ENCODE measurements around the gene ITGB8.

The ITGB8 gene

GRCh38 chr7:20317413-20317812 lies 13.3 kb upstream of the ITGB8 start:
- no peak overlapping the region for H3K18ac ChIP-seq (ENCODE audit: low read length)
- H3K56ac ChIP-seq (ENCODE audit: low read length): no peak overlapping the region
- H2AK5ac ChIP-seq (ENCODE audit: low read length): no peak overlapping the region
- H3K4me2 ChIP-seq (ENCODE audit: low read length): no peak overlapping the region
- H3K23ac ChIP-seq (ENCODE audit: low read length): no peak overlapping the region
- no peaks in the 10 kb centered on the region for H3K79me2 ChIP-seq (ENCODE audit: control insufficient read depth, insufficient read depth, low read length)
- no peak overlapping the region for H3K27ac ChIP-seq (ENCODE audit: low read depth, low read length)
- no peak for DNase-seq
- no peak overlapping the region for H4K5ac ChIP-seq (ENCODE audit: low read length)
- no peak overlapping the region for H2BK120ac ChIP-seq (ENCODE audit: low read depth, low read length)
- H3K4me1 ChIP-seq (ENCODE audit: control insufficient read depth, low read depth, low read length): no peaks in the 10 kb centered on the region
- no peaks in the 10 kb centered on the region for H3K79me1 ChIP-seq (ENCODE audit: low read length)
- no peak overlapping the region for H2BK15ac ChIP-seq (replicated peaks; ENCODE audit: low read depth)
- H4K8ac ChIP-seq (ENCODE audit: low read depth, low read length): no peak overlapping the region
- H3K4me3 ChIP-seq (ENCODE audit: low read length): no peak overlapping the region
- H3K9ac ChIP-seq (ENCODE audit: low read length): no peak overlapping the region
- no peak overlapping the region for H2BK5ac ChIP-seq (ENCODE audit: low read length)
- H3K4ac ChIP-seq (ENCODE audit: low read depth, low read length): no peak overlapping the region
- no peaks in the 10 kb centered on the region for H3K36me3 ChIP-seq (ENCODE audit: control insufficient read depth, insufficient read depth, low read length)
- no peaks in the 10 kb centered on the region for H3K27me3 ChIP-seq (ENCODE audit: insufficient read depth, low read length, poor library complexity)

GRCh38 chr7:20318933-20319332 lies 11.8 kb upstream of the ITGB8 start:
- no peak overlapping the region for H3K9ac ChIP-seq (ENCODE audit: low read length)
- H2BK15ac ChIP-seq (replicated peaks; ENCODE audit: low read depth): no peak overlapping the region
- H3K18ac ChIP-seq (ENCODE audit: low read length): no peak overlapping the region
- H3K79me2 ChIP-seq (ENCODE audit: control insufficient read depth, insufficient read depth, low read length): no peaks in the 10 kb centered on the region
- H2AK5ac ChIP-seq (ENCODE audit: low read length): no peak overlapping the region
- no peak overlapping the region for H3K4me3 ChIP-seq (ENCODE audit: low read length)
- H3K27ac ChIP-seq (ENCODE audit: low read depth, low read length): no peak overlapping the region
- WGBS (ENCODE audit: extremely low coverage, insufficient coverage, low lambda C conversion rate): no CpG with 5 or more reads among the region's 6 CpGs
- no peak overlapping the region for H2BK120ac ChIP-seq (ENCODE audit: low read depth, low read length)
- H3K23ac ChIP-seq (ENCODE audit: low read length): no peak overlapping the region
- no peak overlapping the region for H4K5ac ChIP-seq (ENCODE audit: low read length)
- no peak overlapping the region for H3K4me2 ChIP-seq (ENCODE audit: low read length)
- H4K8ac ChIP-seq (ENCODE audit: low read depth, low read length): no peak overlapping the region
- H2BK5ac ChIP-seq (ENCODE audit: low read length): no peak overlapping the region
- H3K56ac ChIP-seq (ENCODE audit: low read length): no peak overlapping the region
- H3K36me3 ChIP-seq (ENCODE audit: control insufficient read depth, insufficient read depth, low read length): no peaks in the 10 kb centered on the region
- DNase-seq: no peak
- no peak overlapping the region for H3K4ac ChIP-seq (ENCODE audit: low read depth, low read length)
- no peaks in the 10 kb centered on the region for H3K79me1 ChIP-seq (ENCODE audit: low read length)
- no peaks in the 10 kb centered on the region for H3K27me3 ChIP-seq (ENCODE audit: insufficient read depth, low read length, poor library complexity)
- H3K4me1 ChIP-seq (ENCODE audit: control insufficient read depth, low read depth, low read length): no peaks in the 10 kb centered on the region

DNA sequence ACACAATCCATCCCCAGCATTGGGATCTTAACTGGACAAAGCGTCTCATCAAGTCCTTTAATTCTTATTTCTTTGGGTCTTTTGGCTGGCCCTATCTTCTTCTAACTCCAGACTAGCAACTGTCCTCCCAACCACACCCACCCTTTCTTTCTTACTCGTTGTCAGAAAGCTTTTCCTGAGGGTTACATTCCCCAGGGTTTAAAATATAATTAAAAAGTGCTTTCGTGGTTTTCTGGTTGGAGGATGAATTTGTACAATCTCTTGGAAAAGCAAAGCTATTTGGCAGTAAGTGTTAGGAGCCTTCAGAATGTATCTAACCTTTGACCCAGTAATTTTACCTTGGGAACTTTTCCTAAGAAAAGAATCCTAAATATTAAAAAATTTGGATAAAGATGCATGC lies 10.4 kb upstream of the ITGB8 start:
- no CpG with 5 or more reads among the region's 3 CpGs for WGBS (ENCODE audit: extremely low coverage, insufficient coverage, low lambda C conversion rate)
- no peak overlapping the region for H3K56ac ChIP-seq (ENCODE audit: low read length)
- no peaks in the 10 kb centered on the region for H3K79me2 ChIP-seq (ENCODE audit: control insufficient read depth, insufficient read depth, low read length)
- no peak overlapping the region for H3K23ac ChIP-seq (ENCODE audit: low read length)
- H2BK15ac ChIP-seq (replicated peaks; ENCODE audit: low read depth): peak overlapping the region; percentile 45
- no peak overlapping the region for H3K18ac ChIP-seq (ENCODE audit: low read length)
- H3K4me1 ChIP-seq (ENCODE audit: control insufficient read depth, low read depth, low read length): no peaks in the 10 kb centered on the region
- H3K4ac ChIP-seq (ENCODE audit: low read depth, low read length): no peak overlapping the region
- H3K27me3 ChIP-seq (ENCODE audit: insufficient read depth, low read length, poor library complexity): no peaks in the 10 kb centered on the region
- no peak overlapping the region for H3K9ac ChIP-seq (ENCODE audit: low read length)
- no peak overlapping the region for H3K4me2 ChIP-seq (ENCODE audit: low read length)
- H3K79me1 ChIP-seq (ENCODE audit: low read length): no peaks in the 10 kb centered on the region
- H4K8ac ChIP-seq (ENCODE audit: low read depth, low read length): no peak overlapping the region
- no peak overlapping the region for H3K4me3 ChIP-seq (ENCODE audit: low read length)
- no peak overlapping the region for H4K5ac ChIP-seq (ENCODE audit: low read length)
- no peak for DNase-seq
- H2AK5ac ChIP-seq (ENCODE audit: low read length): no peak overlapping the region
- no peak overlapping the region for H2BK120ac ChIP-seq (ENCODE audit: low read depth, low read length)
- H3K27ac ChIP-seq (ENCODE audit: low read depth, low read length): no peak overlapping the region
- no peaks in the 10 kb centered on the region for H3K36me3 ChIP-seq (ENCODE audit: control insufficient read depth, insufficient read depth, low read length)
- no peak overlapping the region for H2BK5ac ChIP-seq (ENCODE audit: low read length)

- H2AK5ac ChIP-seq (ENCODE audit: low read length): no peak overlapping the region
- H3K4me2 ChIP-seq (ENCODE audit: low read length): no peak overlapping the region
- H2BK15ac ChIP-seq (replicated peaks; ENCODE audit: low read depth): no peak overlapping the region
- no peak overlapping the region for H3K4ac ChIP-seq (ENCODE audit: low read depth, low read length)
- H3K56ac ChIP-seq (ENCODE audit: low read length): no peak overlapping the region
- H2BK5ac ChIP-seq (ENCODE audit: low read length): no peak overlapping the region
- H3K4me3 ChIP-seq (ENCODE audit: low read length): no peak overlapping the region
- H3K27me3 ChIP-seq (ENCODE audit: insufficient read depth, low read length, poor library complexity): no peaks in the 10 kb centered on the region
- H3K23ac ChIP-seq (ENCODE audit: low read length): no peak overlapping the region
- no peak overlapping the region for H4K5ac ChIP-seq (ENCODE audit: low read length)
- H3K9ac ChIP-seq (ENCODE audit: low read length): no peak overlapping the region
- H3K36me3 ChIP-seq (ENCODE audit: control insufficient read depth, insufficient read depth, low read length): no peaks in the 10 kb centered on the region
- WGBS (ENCODE audit: extremely low coverage, insufficient coverage, low lambda C conversion rate): no CpG with 5 or more reads among the region's 7 CpGs
- DNase-seq: no peak
- no peak overlapping the region for H3K27ac ChIP-seq (ENCODE audit: low read depth, low read length)
- no peak overlapping the region for H2BK120ac ChIP-seq (ENCODE audit: low read depth, low read length)
- H4K8ac ChIP-seq (ENCODE audit: low read depth, low read length): no peak overlapping the region
- no peaks in the 10 kb centered on the region for H3K4me1 ChIP-seq (ENCODE audit: control insufficient read depth, low read depth, low read length)
- no peak overlapping the region for H3K18ac ChIP-seq (ENCODE audit: low read length)
- H3K79me2 ChIP-seq (ENCODE audit: control insufficient read depth, insufficient read depth, low read length): no peaks in the 10 kb centered on the region
- no peaks in the 10 kb centered on the region for H3K79me1 ChIP-seq (ENCODE audit: low read length)
Measured at GRCh38 chr7:20320786-20321185, 9.9 kb upstream of the ITGB8 start.

GRCh38 chr7:20323595-20323994 lies 7.1 kb upstream of the ITGB8 start:
- no peak overlapping the region for H3K18ac ChIP-seq (ENCODE audit: low read length)
- H3K79me2 ChIP-seq (ENCODE audit: control insufficient read depth, insufficient read depth, low read length): no peaks in the 10 kb centered on the region
- no peak overlapping the region for H2BK120ac ChIP-seq (ENCODE audit: low read depth, low read length)
- no peaks in the 10 kb centered on the region for H3K4me1 ChIP-seq (ENCODE audit: control insufficient read depth, low read depth, low read length)
- H2AK5ac ChIP-seq (ENCODE audit: low read length): no peak overlapping the region
- no peak overlapping the region for H3K4ac ChIP-seq (ENCODE audit: low read depth, low read length)
- H3K56ac ChIP-seq (ENCODE audit: low read length): no peak overlapping the region
- no peak overlapping the region for H2BK15ac ChIP-seq (replicated peaks; ENCODE audit: low read depth)
- no peak overlapping the region for H3K27ac ChIP-seq (ENCODE audit: low read depth, low read length)
- no peak overlapping the region for H4K5ac ChIP-seq (ENCODE audit: low read length)
- no peaks in the 10 kb centered on the region for H3K27me3 ChIP-seq (ENCODE audit: insufficient read depth, low read length, poor library complexity)
- no peaks in the 10 kb centered on the region for H3K36me3 ChIP-seq (ENCODE audit: control insufficient read depth, insufficient read depth, low read length)
- H2BK5ac ChIP-seq (ENCODE audit: low read length): no peak overlapping the region
- WGBS (ENCODE audit: extremely low coverage, insufficient coverage, low lambda C conversion rate): no CpG with 5 or more reads among the region's 2 CpGs
- H3K4me2 ChIP-seq (ENCODE audit: low read length): no peak overlapping the region
- no peak overlapping the region for H4K8ac ChIP-seq (ENCODE audit: low read depth, low read length)
- no peak overlapping the region for H3K23ac ChIP-seq (ENCODE audit: low read length)
- DNase-seq: no peak
- no peak overlapping the region for H3K4me3 ChIP-seq (ENCODE audit: low read length)
- H3K79me1 ChIP-seq (ENCODE audit: low read length): no peaks in the 10 kb centered on the region
- no peak overlapping the region for H3K9ac ChIP-seq (ENCODE audit: low read length)

GRCh38 chr7:20326342-20326741 lies 4.4 kb upstream of the ITGB8 start:
- no CpG with 5 or more reads among the region's 4 CpGs for WGBS (ENCODE audit: extremely low coverage, insufficient coverage, low lambda C conversion rate)
- no peak overlapping the region for H3K4ac ChIP-seq (ENCODE audit: low read depth, low read length)
- no peak for DNase-seq

More at GRCh38 chr7:20326342-20326741, 4.4 kb upstream of the ITGB8 start:
- Histone ChIP-seq H3K18ac (ENCODE audit: low read length) (no peak overlapping the region), H3K4me1 (ENCODE audit: control insufficient read depth, low read depth, low read length) (no peaks in the 10 kb centered on the region), H3K56ac (ENCODE audit: low read length) (no peak overlapping the region), H2AK5ac (ENCODE audit: low read length) (no peak overlapping the region), H2BK15ac (replicated peaks; ENCODE audit: low read depth) (no peak overlapping the region), H3K4me2 (ENCODE audit: low read length) (no peak overlapping the region), H4K5ac (ENCODE audit: low read length) (no peak overlapping the region), H3K23ac (ENCODE audit: low read length) (no peak overlapping the region), H3K4me3 (ENCODE audit: low read length) (no peak overlapping the region), H3K9ac (ENCODE audit: low read length) (no peak overlapping the region), H3K79me1 (ENCODE audit: low read length) (no peaks in the 10 kb centered on the region), H3K27ac (ENCODE audit: low read depth, low read length) (no peak overlapping the region), H3K36me3 (ENCODE audit: control insufficient read depth, insufficient read depth, low read length) (no peaks in the 10 kb centered on the region), H3K79me2 (ENCODE audit: control insufficient read depth, insufficient read depth, low read length) (no peaks in the 10 kb centered on the region), H4K8ac (ENCODE audit: low read depth, low read length) (no peak overlapping the region), H2BK5ac (ENCODE audit: low read length) (no peak overlapping the region), H3K27me3 (ENCODE audit: insufficient read depth, low read length, poor library complexity) (no peaks in the 10 kb centered on the region), H2BK120ac (ENCODE audit: low read depth, low read length) (no peak overlapping the region)
